ENCODE measurements around the gene TNFRSF19. TPM values are rescaled to one million over a fixed set of nuclear protein-coding genes. Genes with fewer than 3 reads are reported as not detected.

TNFRSF19 gene
- polyA plus RNA-seq, 1 donor = 6.8 TPM

GRCh38 chr13:23600534-23600933 is 30.3 kb downstream of the TNFRSF19 start:
- H3K36me3 ChIP-seq (ENCODE audit: control insufficient read depth, insufficient read depth, low read length) = no peaks in the 10 kb centered on the region
- DNase-seq = no peak
- no peak overlapping the region for H3K27ac ChIP-seq (ENCODE audit: low read length)
- no peaks in the 10 kb centered on the region for H3K4me1 ChIP-seq (ENCODE audit: control insufficient read depth, insufficient read depth, low read length)
- no peaks in the 10 kb centered on the region for H3K9me3 ChIP-seq (ENCODE audit: control insufficient read depth, low read depth, low read length)
- H3K27me3 ChIP-seq (ENCODE audit: control insufficient read depth, insufficient read depth, low read length) = no peaks in the 10 kb centered on the region
- H3K4me3 ChIP-seq (ENCODE audit: low read length) = no peak overlapping the region

DNA sequence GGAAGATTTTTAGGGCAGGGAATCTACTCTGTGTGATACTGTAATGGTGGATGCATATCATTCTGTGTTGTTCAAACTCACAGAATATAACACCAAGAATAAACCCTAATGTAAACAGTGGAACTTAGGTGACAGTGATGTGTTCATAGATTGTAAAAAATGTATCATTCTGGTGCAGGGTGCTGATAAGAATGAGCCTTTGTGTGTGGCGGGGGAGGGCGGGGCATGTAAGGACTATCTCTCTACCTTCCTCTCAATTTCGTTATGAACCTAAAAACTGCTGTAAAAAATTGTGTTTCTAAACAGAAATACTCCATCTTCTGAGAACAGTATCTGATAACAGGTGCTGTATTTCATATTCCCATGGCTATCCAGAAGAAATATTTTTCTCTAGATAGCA is 35.6 kb downstream of the TNFRSF19 start:
- H3K36me3 ChIP-seq (ENCODE audit: control insufficient read depth, insufficient read depth, low read length) = no peaks in the 10 kb centered on the region
- H3K4me3 ChIP-seq (ENCODE audit: low read length) = no peak overlapping the region
- no CpG with 5 or more reads among the region's 3 CpGs for WGBS (ENCODE audit: insufficient coverage, low lambda C conversion rate)
- peaks cover 2% of the 10 kb centered on the region for H3K4me1 ChIP-seq (ENCODE audit: control insufficient read depth, insufficient read depth, low read length)
- no peak overlapping the region for H3K27ac ChIP-seq (ENCODE audit: low read length)
- no peak for DNase-seq
- no peaks in the 10 kb centered on the region for H3K9me3 ChIP-seq (ENCODE audit: control insufficient read depth, low read depth, low read length)
- no peaks in the 10 kb centered on the region for H3K27me3 ChIP-seq (ENCODE audit: control insufficient read depth, insufficient read depth, low read length)

DNA sequence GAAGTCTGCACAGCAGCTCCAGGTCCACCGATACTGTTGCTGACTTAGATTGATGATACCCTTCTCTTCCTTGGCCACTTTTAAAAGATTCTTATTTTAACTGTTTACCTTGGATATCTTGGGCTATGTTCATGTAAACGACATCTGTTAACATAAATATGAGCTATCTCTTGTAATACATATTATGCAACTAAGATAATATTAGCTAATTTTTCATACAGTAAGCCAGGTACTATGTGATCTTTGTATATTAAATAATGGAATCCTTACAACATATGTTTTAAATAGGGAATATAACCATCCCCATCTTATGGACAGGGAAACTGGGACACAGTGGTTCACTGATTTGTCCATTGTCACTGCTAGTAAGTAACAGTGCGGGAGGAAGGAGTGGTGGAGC is 37.9 kb downstream of the TNFRSF19 start:
- WGBS (ENCODE audit: insufficient coverage, low lambda C conversion rate) = no CpG with 5 or more reads among the region's 3 CpGs
- no peak overlapping the region for H3K4me3 ChIP-seq (ENCODE audit: low read length)
- H3K36me3 ChIP-seq (ENCODE audit: control insufficient read depth, insufficient read depth, low read length) = no peaks in the 10 kb centered on the region
- peaks cover 2% of the 10 kb centered on the region for H3K4me1 ChIP-seq (ENCODE audit: control insufficient read depth, insufficient read depth, low read length)
- H3K27me3 ChIP-seq (ENCODE audit: control insufficient read depth, insufficient read depth, low read length) = no peaks in the 10 kb centered on the region
- no peak overlapping the region for H3K27ac ChIP-seq (ENCODE audit: low read length)
- no peaks in the 10 kb centered on the region for H3K9me3 ChIP-seq (ENCODE audit: control insufficient read depth, low read depth, low read length)
- DNase-seq = no peak

DNA sequence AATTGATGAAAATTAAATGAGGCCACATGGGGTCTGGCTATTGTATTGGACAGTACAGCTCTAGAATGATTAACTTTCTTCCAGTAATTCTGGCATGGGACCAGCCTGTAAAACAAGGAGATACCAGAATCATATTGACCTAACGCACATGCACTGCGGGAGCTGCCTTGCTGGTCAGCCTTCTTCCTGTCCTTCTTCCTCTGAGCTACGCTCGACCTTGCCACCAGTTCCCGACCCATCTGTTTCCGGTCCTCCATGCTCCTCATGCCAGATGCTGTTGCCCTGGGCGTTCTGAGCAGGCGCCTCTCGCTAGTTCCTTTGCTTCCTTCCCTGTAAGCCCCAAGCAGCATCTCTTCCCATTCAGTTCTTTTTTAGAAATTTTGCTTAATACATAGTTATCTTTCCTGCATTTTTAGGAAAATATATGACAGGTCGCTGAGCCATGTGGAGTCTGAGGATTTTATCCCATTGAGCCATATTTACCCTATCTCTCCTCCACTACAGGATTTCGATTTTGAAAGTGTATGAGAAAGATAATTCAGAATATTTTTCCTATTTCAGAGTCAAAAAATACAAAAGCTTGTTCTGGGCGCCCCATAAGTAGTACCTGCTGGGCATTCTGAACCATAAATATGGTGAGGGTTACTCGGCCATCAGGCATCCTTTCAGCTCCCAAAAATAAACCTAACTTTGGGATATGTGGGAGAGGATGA is 38.6 kb downstream of the TNFRSF19 start:
- 87% methylated on average over 10 of the region's 13 CpGs for WGBS (ENCODE audit: insufficient coverage, low lambda C conversion rate)
- Histone ChIP-seq H3K9me3 (ENCODE audit: control insufficient read depth, low read depth, low read length) (no peaks in the 10 kb centered on the region), H3K27me3 (ENCODE audit: control insufficient read depth, insufficient read depth, low read length) (peaks cover 4% of the 10 kb centered on the region), H3K36me3 (ENCODE audit: control insufficient read depth, insufficient read depth, low read length) (no peaks in the 10 kb centered on the region), H3K4me1 (ENCODE audit: control insufficient read depth, insufficient read depth, low read length) (peaks cover 2% of the 10 kb centered on the region), H3K27ac (ENCODE audit: low read length) (no peak overlapping the region), H3K4me3 (ENCODE audit: low read length) (no peak overlapping the region)
- no peak for DNase-seq

DNA sequence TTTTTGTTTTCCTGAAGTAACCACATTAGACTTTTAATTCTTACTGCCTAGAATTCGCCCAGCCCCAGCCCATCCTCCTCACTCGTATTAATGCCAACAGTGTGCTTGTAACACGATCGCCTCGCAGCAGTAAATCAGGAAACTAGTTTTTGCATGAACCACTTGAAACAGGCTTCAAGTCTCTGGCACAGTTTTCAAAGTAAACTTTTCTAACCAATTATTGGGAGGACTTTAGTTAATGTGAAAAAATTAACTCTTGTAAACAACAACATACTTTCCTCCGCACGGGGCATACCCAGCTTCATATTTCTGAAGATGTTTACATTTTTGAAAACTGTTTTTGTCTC is 39.2 kb downstream of the TNFRSF19 start:
- H3K9me3 ChIP-seq (ENCODE audit: control insufficient read depth, low read depth, low read length) = no peaks in the 10 kb centered on the region
- H3K27me3 ChIP-seq (ENCODE audit: control insufficient read depth, insufficient read depth, low read length) = peaks cover 4% of the 10 kb centered on the region
- H3K27ac ChIP-seq (ENCODE audit: low read length) = no peak overlapping the region
- no peaks in the 10 kb centered on the region for H3K36me3 ChIP-seq (ENCODE audit: control insufficient read depth, insufficient read depth, low read length)
- no peak overlapping the region for H3K4me3 ChIP-seq (ENCODE audit: low read length)
- peaks cover 2% of the 10 kb centered on the region for H3K4me1 ChIP-seq (ENCODE audit: control insufficient read depth, insufficient read depth, low read length)
- WGBS (ENCODE audit: insufficient coverage, low lambda C conversion rate) = 40% methylated on average over 1 of the region's 7 CpGs
- DNase-seq = no peak

DNA sequence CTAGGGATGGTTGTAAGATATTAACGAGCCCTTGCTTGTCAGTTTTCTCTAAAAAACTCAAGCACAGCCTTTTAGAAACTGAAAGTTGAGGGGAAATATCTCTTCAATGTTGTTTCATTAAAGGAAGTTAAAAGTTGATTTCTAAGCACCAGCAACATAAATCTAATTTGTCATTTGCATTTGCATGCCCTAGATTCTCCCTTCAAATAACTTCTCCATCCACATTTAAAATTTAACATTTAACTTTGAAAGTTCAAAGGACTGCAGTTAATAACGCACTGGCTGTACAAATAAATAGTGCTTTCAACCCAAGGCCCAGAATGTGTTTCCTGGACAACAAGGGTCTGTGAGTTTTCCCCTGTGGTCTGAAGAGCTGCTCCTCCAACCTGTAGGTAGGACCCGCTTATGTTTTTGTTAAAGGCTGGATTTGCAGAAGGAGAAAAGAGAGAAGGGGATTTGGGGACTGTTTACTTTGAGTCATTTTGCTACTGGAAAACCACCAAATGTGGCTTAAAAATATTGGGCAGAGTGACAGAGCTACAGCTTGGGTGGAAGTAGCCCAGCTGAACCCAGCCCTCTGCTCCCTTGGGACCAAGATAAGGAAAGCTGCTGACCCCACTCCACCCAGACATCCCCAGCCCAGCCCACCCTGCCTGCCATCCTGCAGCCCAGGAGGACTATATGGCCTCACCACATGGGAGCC is 39.8 kb downstream of the TNFRSF19 start:
- Histone ChIP-seq H3K9me3 (ENCODE audit: control insufficient read depth, low read depth, low read length) (no peaks in the 10 kb centered on the region), H3K27me3 (ENCODE audit: control insufficient read depth, insufficient read depth, low read length) (peaks cover 4% of the 10 kb centered on the region), H3K27ac (ENCODE audit: low read length) (no peak overlapping the region), H3K4me1 (ENCODE audit: control insufficient read depth, insufficient read depth, low read length) (peaks cover 2% of the 10 kb centered on the region), H3K4me3 (ENCODE audit: low read length) (no peak overlapping the region), H3K36me3 (ENCODE audit: control insufficient read depth, insufficient read depth, low read length) (no peaks in the 10 kb centered on the region)
- DNase-seq = no peak
- 20% methylated on average over 1 of the region's 3 CpGs for WGBS (ENCODE audit: insufficient coverage, low lambda C conversion rate)

DNA sequence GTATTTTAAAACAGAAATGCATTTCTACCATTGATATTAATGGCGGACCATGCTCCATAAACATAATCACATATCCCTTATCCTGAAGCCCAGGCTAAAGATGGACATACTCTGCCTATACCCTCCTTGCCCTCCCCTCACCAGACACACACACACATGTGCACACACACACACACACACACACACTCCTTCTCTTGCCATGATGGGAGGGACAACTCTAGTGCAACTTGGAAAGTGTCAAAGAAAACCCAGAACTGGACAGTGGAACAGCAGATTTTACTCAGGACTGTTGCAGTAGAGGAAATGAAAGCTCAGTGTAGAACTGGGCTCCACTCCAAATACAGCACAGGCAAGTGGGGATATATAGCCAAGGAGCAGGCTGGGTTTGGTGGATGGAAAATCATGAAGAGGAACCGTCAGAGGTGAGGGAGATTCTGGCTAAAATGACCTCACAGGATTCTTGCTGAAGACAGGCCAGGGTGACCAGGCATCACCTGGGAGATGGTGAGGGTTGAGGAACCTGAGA is 40.8 kb downstream of the TNFRSF19 start:
- Histone ChIP-seq H3K4me3 (ENCODE audit: low read length) (no peak overlapping the region), H3K27ac (ENCODE audit: low read length) (no peak overlapping the region), H3K27me3 (ENCODE audit: control insufficient read depth, insufficient read depth, low read length) (peaks cover 9% of the 10 kb centered on the region), H3K36me3 (ENCODE audit: control insufficient read depth, insufficient read depth, low read length) (no peaks in the 10 kb centered on the region), H3K9me3 (ENCODE audit: control insufficient read depth, low read depth, low read length) (no peaks in the 10 kb centered on the region), H3K4me1 (ENCODE audit: control insufficient read depth, insufficient read depth, low read length) (peaks cover 2% of the 10 kb centered on the region)
- no peak for DNase-seq
- no CpG with 5 or more reads among the region's 2 CpGs for WGBS (ENCODE audit: insufficient coverage, low lambda C conversion rate)

DNA sequence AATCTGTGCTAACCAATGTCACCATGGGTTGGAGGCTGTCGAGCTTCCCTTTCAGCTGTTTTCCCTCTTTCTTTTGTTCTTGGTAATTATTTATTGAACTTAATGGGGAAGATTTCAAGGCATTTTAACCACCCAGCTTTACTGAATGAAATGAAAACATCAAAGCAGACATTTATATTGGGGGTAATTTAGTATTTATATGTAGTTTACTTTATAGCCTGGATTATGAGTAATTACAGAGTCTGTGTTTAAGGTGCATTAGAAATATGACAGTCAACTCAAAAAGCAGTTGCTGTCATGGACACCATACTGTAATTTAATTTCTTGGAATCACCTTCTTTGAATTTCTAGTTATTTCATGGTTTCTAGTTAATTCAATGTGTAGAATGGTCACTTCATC is 42.0 kb downstream of the TNFRSF19 start:
- H3K27ac ChIP-seq (ENCODE audit: low read length) = no peak overlapping the region
- H3K36me3 ChIP-seq (ENCODE audit: control insufficient read depth, insufficient read depth, low read length) = no peaks in the 10 kb centered on the region
- H3K4me1 ChIP-seq (ENCODE audit: control insufficient read depth, insufficient read depth, low read length) = peaks cover 2% of the 10 kb centered on the region
- no peak for DNase-seq
- 78% methylated on average over 1 of the region's 1 CpG for WGBS (ENCODE audit: insufficient coverage, low lambda C conversion rate)
- H3K27me3 ChIP-seq (ENCODE audit: control insufficient read depth, insufficient read depth, low read length) = peaks cover 9% of the 10 kb centered on the region
- no peak overlapping the region for H3K4me3 ChIP-seq (ENCODE audit: low read length)
- H3K9me3 ChIP-seq (ENCODE audit: control insufficient read depth, low read depth, low read length) = no peaks in the 10 kb centered on the region

DNA sequence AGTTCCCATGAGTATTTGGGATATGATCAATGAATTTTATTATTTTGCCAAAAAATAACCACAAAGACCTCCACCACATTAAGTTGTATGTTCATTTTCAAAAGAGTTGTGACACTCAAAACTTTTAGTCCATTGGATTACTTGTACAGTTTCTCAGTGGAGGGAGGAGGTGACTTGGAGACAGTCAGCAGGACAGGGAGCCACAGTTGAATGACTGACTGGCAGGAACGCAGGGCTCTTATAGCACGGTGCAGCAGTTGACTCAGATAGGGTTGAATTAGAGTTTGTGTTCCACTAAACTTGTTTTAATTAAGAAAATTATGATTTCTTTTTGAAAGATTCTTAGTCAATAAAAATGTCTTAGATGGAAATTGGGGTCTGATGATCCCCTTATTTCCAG is 42.5 kb downstream of the TNFRSF19 start:
- H3K9me3 ChIP-seq (ENCODE audit: control insufficient read depth, low read depth, low read length) = no peaks in the 10 kb centered on the region
- H3K36me3 ChIP-seq (ENCODE audit: control insufficient read depth, insufficient read depth, low read length) = no peaks in the 10 kb centered on the region
- WGBS (ENCODE audit: insufficient coverage, low lambda C conversion rate) = 60% methylated on average over 1 of the region's 2 CpGs
- peaks cover 9% of the 10 kb centered on the region for H3K27me3 ChIP-seq (ENCODE audit: control insufficient read depth, insufficient read depth, low read length)
- no peak for DNase-seq
- peaks cover 2% of the 10 kb centered on the region for H3K4me1 ChIP-seq (ENCODE audit: control insufficient read depth, insufficient read depth, low read length)
- H3K27ac ChIP-seq (ENCODE audit: low read length) = no peak overlapping the region
- H3K4me3 ChIP-seq (ENCODE audit: low read length) = no peak overlapping the region

DNA sequence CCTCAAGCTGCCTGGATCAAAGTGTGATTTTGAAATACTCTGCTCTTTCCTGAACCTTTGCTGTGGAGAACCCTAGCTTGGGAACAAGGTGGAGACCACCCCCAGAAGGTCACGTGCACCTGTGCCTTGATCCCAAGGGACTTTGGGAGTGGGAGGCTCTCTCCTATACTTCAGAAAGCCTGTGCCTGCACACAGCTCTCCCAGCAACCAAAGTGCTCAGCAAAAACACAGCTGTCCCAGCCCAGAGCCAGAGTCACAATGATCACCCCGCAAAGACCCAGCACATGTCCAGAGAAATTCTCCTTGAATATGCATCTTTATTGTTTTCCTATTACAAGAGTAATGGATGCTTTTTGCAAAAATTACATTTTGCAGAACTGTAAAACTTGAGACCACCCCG is 43.4 kb downstream of the TNFRSF19 start:
- Histone ChIP-seq H3K9me3 (ENCODE audit: control insufficient read depth, low read depth, low read length) (no peaks in the 10 kb centered on the region), H3K4me3 (ENCODE audit: low read length) (no peak overlapping the region), H3K27ac (ENCODE audit: low read length) (no peak overlapping the region), H3K36me3 (ENCODE audit: control insufficient read depth, insufficient read depth, low read length) (no peaks in the 10 kb centered on the region), H3K4me1 (ENCODE audit: control insufficient read depth, insufficient read depth, low read length) (peaks cover 2% of the 10 kb centered on the region), H3K27me3 (ENCODE audit: control insufficient read depth, insufficient read depth, low read length) (peaks cover 9% of the 10 kb centered on the region)
- WGBS (ENCODE audit: insufficient coverage, low lambda C conversion rate) = no CpG with 5 or more reads among the region's 3 CpGs
- DNase-seq = no peak
